BLaER1 (cell line): ENCODE data around the gene FAM241A.
"Not testable (repeated sequence)": the region's sequence is repeated elsewhere in the genome, so short reads cannot be mapped to it uniquely, and the experiment has no call there.

Source experiments
- H3K27ac ChIP-seq: shearing (Covaris generic); formaldehyde crosslinking; 2 replicates; pipeline ENCODE4 v1.8.1; 2022
- H3K27me3 ChIP-seq: shearing (Covaris generic); formaldehyde crosslinking; 2 replicates; pipeline ENCODE4 v1.8.1; 2022
- H3K36me3 ChIP-seq: shearing (Covaris generic); formaldehyde crosslinking; 2 replicates; pipeline ENCODE4 v1.8.1; 2022
- H3K4me1 ChIP-seq: shearing (Covaris generic); formaldehyde crosslinking; 2 replicates; pipeline ENCODE4 v1.8.1; 2022
- H3K4me2 ChIP-seq: shearing (Covaris generic); formaldehyde crosslinking; 2 replicates; pipeline ENCODE4 v1.8.1; 2022
- H3K4me3 ChIP-seq: shearing (Covaris generic); formaldehyde crosslinking; 2 replicates; pipeline ENCODE4 v1.8.1; 2022
- H3K9ac ChIP-seq: shearing (Covaris generic); formaldehyde crosslinking; 2 replicates; pipeline ENCODE4 v1.8.1; 2022
- H3K9me3 ChIP-seq: shearing (Covaris generic); formaldehyde crosslinking; 2 replicates; pipeline ENCODE4 v1.8.1; 2022
- H4K20me1 ChIP-seq: shearing (Covaris generic); formaldehyde crosslinking; 2 replicates; pipeline ENCODE4 v1.8.1; 2022
- Cebpa-rat ChIP-seq: shearing (Covaris generic); IDR thresholded peaks from 2 replicates; pipeline ENCODE4 v1.8.1; 2022

FAM241A gene

GRCh38 chr4:112170451-112170993 is 25.3 kb downstream of the FAM241A start:
- Histone ChIP-seq H3K9me3 (peaks cover 36% of the 10 kb centered on the region), H3K9ac (no peak overlapping the region), H3K27me3 (no peaks in the 10 kb centered on the region), H3K27ac (peak overlapping the region; percentile 67), H3K4me1 (peaks cover 81% of the 10 kb centered on the region), H3K4me3 (no peak overlapping the region), H3K4me2 (peak overlapping the region; percentile 66), H3K36me3 (peaks cover 26% of the 10 kb centered on the region; the same call in 1 of the 2 replicates), H4K20me1 (no peaks in the 10 kb centered on the region)
- TF ChIP-seq Cebpa-rat, result no peak

GRCh38 chr4:112171051-112171763 is 26.0 kb downstream of the FAM241A start:
- not testable (repeated sequence) for H3K4me3 ChIP-seq, H3K9ac ChIP-seq, H3K27me3 ChIP-seq, H4K20me1 ChIP-seq
- Histone ChIP-seq H3K4me2 (peak overlapping the region; percentile 66), H3K36me3 (peaks cover 25% of the 10 kb centered on the region; the same call in 1 of the 2 replicates), H3K9me3 (peaks cover 30% of the 10 kb centered on the region), H3K4me1 (peaks cover 88% of the 10 kb centered on the region), H3K27ac (peak overlapping the region; percentile 67)

- H3K4me1 ChIP-seq, result peaks cover 95% of the 10 kb centered on the region
- H3K9ac ChIP-seq, result no peak overlapping the region
- H3K9me3 ChIP-seq, result peaks cover 22% of the 10 kb centered on the region
- H3K4me2 ChIP-seq, result peak overlapping the region; percentile 66
- no peaks in the 10 kb centered on the region for H3K27me3 ChIP-seq
- TF ChIP-seq Cebpa-rat, result no peak
- H3K36me3 ChIP-seq, result peaks cover 25% of the 10 kb centered on the region; the same call in 1 of the 2 replicates
- peak overlapping the region; percentile 67 for H3K27ac ChIP-seq
- H3K4me3 ChIP-seq, result no peak overlapping the region
- no peaks in the 10 kb centered on the region for H4K20me1 ChIP-seq
Observed at GRCh38 chr4:112172180-112172579, 26.9 kb downstream of the FAM241A start.

GRCh38 chr4:112173593-112174558 is 28.6 kb downstream of the FAM241A start:
- H3K36me3 ChIP-seq, result peaks cover 21% of the 10 kb centered on the region; the same call in 1 of the 2 replicates
- H3K27ac ChIP-seq, result peak overlapping the region; percentile 64
- no peaks in the 10 kb centered on the region for H4K20me1 ChIP-seq
- H3K4me3 ChIP-seq, result no peak overlapping the region
- peaks cover 84% of the 10 kb centered on the region for H3K4me1 ChIP-seq
- TF ChIP-seq Cebpa-rat, result no peak
- H3K9me3 ChIP-seq, result peaks cover 10% of the 10 kb centered on the region
- peak overlapping the region; percentile 63 for H3K4me2 ChIP-seq
- no peaks in the 10 kb centered on the region for H3K27me3 ChIP-seq
- peak overlapping the region; percentile 45 for H3K9ac ChIP-seq

GRCh38 chr4:112175840-112176239 is 30.6 kb downstream of the FAM241A start:
- Histone ChIP-seq H3K27me3 (no peaks in the 10 kb centered on the region), H3K9ac (no peak overlapping the region), H4K20me1 (no peaks in the 10 kb centered on the region), H3K4me3 (no peak overlapping the region), H3K4me1 (peaks cover 68% of the 10 kb centered on the region), H3K27ac (peak overlapping the region; percentile 11; the same call in 1 of the 2 replicates), H3K9me3 (peaks cover 8% of the 10 kb centered on the region; the same call in 1 of the 2 replicates), H3K4me2 (peak overlapping the region; percentile 63), H3K36me3 (peaks cover 23% of the 10 kb centered on the region; the same call in 1 of the 2 replicates)
- no peak for TF ChIP-seq Cebpa-rat

GRCh38 chr4:112176596-112176995 is 31.3 kb downstream of the FAM241A start:
- no peaks in the 10 kb centered on the region for H4K20me1 ChIP-seq
- peaks cover 28% of the 10 kb centered on the region; the same call in 1 of the 2 replicates for H3K36me3 ChIP-seq
- H3K9ac ChIP-seq, result no peak overlapping the region
- peaks cover 60% of the 10 kb centered on the region for H3K4me1 ChIP-seq
- peaks cover 8% of the 10 kb centered on the region; the same call in 1 of the 2 replicates for H3K9me3 ChIP-seq
- no peak overlapping the region for H3K27ac ChIP-seq
- H3K27me3 ChIP-seq, result no peaks in the 10 kb centered on the region
- H3K4me3 ChIP-seq, result no peak overlapping the region
- no peak for TF ChIP-seq Cebpa-rat
- H3K4me2 ChIP-seq, result peak overlapping the region; percentile 63

- H3K9ac ChIP-seq, H3K4me2 ChIP-seq, H3K27me3 ChIP-seq, H4K20me1 ChIP-seq, H3K27ac ChIP-seq, H3K9me3 ChIP-seq, H3K4me3 ChIP-seq: not testable (repeated sequence)
- peaks cover 26% of the 10 kb centered on the region; the same call in 1 of the 2 replicates for H3K36me3 ChIP-seq
- peaks cover 39% of the 10 kb centered on the region for H3K4me1 ChIP-seq
Observed at GRCh38 chr4:112178741-112179140, 33.5 kb downstream of the FAM241A start.

GRCh38 chr4:112181358-112182000 is 36.2 kb downstream of the FAM241A start:
- Histone ChIP-seq H3K4me3 (no peak overlapping the region), H3K36me3 (peaks cover 28% of the 10 kb centered on the region), H3K4me2 (no peak overlapping the region), H3K27ac (no peak overlapping the region), H3K4me1 (peaks cover 11% of the 10 kb centered on the region), H4K20me1 (no peaks in the 10 kb centered on the region), H3K9me3 (no peaks in the 10 kb centered on the region), H3K27me3 (no peaks in the 10 kb centered on the region), H3K9ac (no peak overlapping the region)
- no peak for TF ChIP-seq Cebpa-rat

- no peak for TF ChIP-seq Cebpa-rat
- Histone ChIP-seq H3K27me3 (no peaks in the 10 kb centered on the region), H4K20me1 (no peaks in the 10 kb centered on the region), H3K4me3 (no peak overlapping the region), H3K27ac (no peak overlapping the region), H3K4me2 (no peak overlapping the region), H3K9me3 (no peaks in the 10 kb centered on the region), H3K4me1 (no peaks in the 10 kb centered on the region; the same call in 1 of the 2 replicates), H3K9ac (no peak overlapping the region), H3K36me3 (peaks cover 32% of the 10 kb centered on the region)
Observed at GRCh38 chr4:112182604-112183003, 37.4 kb downstream of the FAM241A start.
